Body of pancreas (tissue), 4 donors: ENCODE data around the gene IGSF9.

Experiments used
- CTCF ChIP-seq, 7 experiments: fragments of 450-650 bp in 4 of 7; fragments of 200-600 bp in 3 of 7; sonication (generic) in 3 of 7; IDR thresholded peaks; one replicate each; pipeline ENCODE4 v1.5.1; 2016 to 2019; ENCODE audit warnings: antibody characterized with exemption in 7 of 7
- POLR2A ChIP-seq, 3 donors: fragments of 450-650 bp; IDR thresholded peaks; one replicate each; pipeline ENCODE4 v1.6.1; 2016; ENCODE audit warnings: antibody characterized with exemption in 3 of 3, mild to moderate bottlenecking in 2 of 3

GRCh38 chr1:159952932-159953331, 7.5 kb upstream of the IGSF9 start:
- TF ChIP-seq POLR2A (IDR thresholded peaks at IDR 0.05) (no peak), CTCF (IDR thresholded peaks at IDR 0.05) (no peak)
